ENCODE data around the gene DYSF. TPM values are rescaled to one million over a fixed set of nuclear protein-coding genes. Genes with fewer than 3 reads are reported as not detected.

Gene DYSF
- total RNA-seq, 1 donor: 0.18 TPM

GRCh38 chr2:71687412-71687811 lies 234.1 kb downstream of the DYSF start:
- TF ChIP-seq, protein P1, sequence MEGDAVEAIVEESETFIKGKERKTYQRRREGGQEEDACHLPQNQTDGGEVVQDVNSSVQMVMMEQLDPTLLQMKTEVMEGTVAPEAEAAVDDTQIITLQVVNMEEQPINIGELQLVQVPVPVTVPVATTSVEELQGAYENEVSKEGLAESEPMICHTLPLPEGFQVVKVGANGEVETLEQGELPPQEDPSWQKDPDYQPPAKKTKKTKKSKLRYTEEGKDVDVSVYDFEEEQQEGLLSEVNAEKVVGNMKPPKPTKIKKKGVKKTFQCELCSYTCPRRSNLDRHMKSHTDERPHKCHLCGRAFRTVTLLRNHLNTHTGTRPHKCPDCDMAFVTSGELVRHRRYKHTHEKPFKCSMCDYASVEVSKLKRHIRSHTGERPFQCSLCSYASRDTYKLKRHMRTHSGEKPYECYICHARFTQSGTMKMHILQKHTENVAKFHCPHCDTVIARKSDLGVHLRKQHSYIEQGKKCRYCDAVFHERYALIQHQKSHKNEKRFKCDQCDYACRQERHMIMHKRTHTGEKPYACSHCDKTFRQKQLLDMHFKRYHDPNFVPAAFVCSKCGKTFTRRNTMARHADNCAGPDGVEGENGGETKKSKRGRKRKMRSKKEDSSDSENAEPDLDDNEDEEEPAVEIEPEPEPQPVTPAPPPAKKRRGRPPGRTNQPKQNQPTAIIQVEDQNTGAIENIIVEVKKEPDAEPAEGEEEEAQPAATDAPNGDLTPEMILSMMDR (IDR thresholded peaks at IDR 0.05; ENCODE audit: insufficient read depth, low read length): no peak
- no peak for DNase-seq (ENCODE audit: low read depth)
- H3K4me3 ChIP-seq (ENCODE audit: low read depth, low read length): no peak overlapping the region

- H3K4me3 ChIP-seq (ENCODE audit: low read depth, low read length): no peak overlapping the region
- no peak for DNase-seq (ENCODE audit: low read depth)
- TF ChIP-seq, protein P1 (IDR thresholded peaks at IDR 0.05; ENCODE audit: insufficient read depth, low read length): no peak
Observed at GRCh38 chr2:71688530-71688929, 235.2 kb downstream of the DYSF start.

DNA sequence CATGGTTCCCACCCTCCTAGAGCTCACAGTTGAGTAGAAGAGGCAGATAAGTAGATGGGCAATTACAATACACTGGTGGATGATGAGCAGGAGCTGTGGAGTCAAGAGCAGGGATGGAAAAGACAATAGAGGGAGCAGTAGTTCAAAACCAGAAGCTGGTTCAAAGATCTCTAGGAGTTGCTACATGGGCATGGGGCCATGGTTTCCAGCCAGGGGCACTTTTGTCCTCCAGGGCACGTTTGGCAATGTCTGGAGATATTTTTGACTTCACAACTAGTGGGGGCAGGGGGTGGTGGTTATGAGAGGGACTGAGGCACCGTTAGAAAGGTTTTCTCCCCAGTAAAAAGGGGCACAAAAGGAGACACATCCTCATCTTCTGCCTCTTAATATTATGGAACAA lies 236.0 kb downstream of the DYSF start:
- DNase-seq (ENCODE audit: low read depth): no peak
- TF ChIP-seq, protein P1 (IDR thresholded peaks at IDR 0.05; ENCODE audit: insufficient read depth, low read length): no peak
- no peak overlapping the region for H3K4me3 ChIP-seq (ENCODE audit: low read depth, low read length)

DNA sequence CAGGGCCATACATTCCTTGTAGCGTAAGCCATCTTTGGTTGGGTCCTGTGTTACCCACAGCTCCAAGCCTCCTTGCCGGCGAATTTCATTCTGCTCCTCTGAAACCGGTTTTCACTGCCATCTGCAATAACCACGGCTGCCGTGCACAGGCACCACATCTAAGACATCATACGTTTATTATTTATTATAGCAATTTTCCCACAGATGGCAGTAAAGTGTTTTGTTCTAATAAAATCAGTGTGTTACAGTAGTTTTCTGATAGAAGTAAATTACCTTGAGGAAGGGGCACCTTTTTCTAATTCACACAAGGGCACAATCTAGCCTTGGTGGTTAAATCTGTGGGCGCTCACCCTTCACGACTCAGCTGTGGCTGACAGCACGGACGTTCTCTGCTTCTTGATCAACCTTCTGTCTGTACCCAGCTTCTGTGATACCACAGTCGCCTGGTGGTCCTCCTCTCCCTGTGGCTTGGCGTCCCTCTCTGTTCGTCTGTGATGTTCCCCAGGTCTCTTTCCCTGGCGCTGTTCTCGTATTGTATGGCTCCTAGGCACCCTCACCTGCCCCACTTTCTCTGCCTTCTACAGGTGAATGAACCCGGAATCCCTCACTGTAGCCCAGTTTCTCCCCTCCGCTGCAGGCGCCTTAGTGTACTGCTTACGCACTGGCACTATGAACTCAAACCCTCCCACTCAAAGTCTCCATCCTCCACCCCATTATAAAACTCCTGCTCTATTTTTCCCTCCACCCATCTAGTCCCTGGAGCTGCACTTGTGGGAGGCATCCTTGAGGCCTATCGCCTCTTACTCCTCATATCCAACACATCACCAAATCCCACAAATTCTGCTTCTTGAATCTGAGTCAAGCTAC lies 236.8 kb downstream of the DYSF start:
- no peak overlapping the region for H3K4me3 ChIP-seq (ENCODE audit: low read depth, low read length)
- DNase-seq (ENCODE audit: low read depth): no peak
- TF ChIP-seq, protein P1 (IDR thresholded peaks at IDR 0.05; ENCODE audit: insufficient read depth, low read length): no peak

GRCh38 chr2:71690876-71691475 lies 237.6 kb downstream of the DYSF start:
- DNase-seq (ENCODE audit: low read depth): no peak
- H3K4me3 ChIP-seq (ENCODE audit: low read depth, low read length): no peak overlapping the region

GRCh38 chr2:71691747-71692441 lies 238.5 kb downstream of the DYSF start:
- no peak for DNase-seq (ENCODE audit: low read depth)
- H3K4me3 ChIP-seq (ENCODE audit: low read depth, low read length): no peak overlapping the region
- TF ChIP-seq, protein P1 (IDR thresholded peaks at IDR 0.05; ENCODE audit: insufficient read depth, low read length): no peak

More at GRCh38 chr2:71690876-71691475, 237.6 kb downstream of the DYSF start:
- TF ChIP-seq, protein P1 (IDR thresholded peaks at IDR 0.05; ENCODE audit: insufficient read depth, low read length): no peak

All from fibroblast of the aortic adventitia (primary cell).